OCI-LY7 (cell line): ENCODE data around the gene ARHGEF26. TPM values are rescaled to one million over a fixed set of nuclear protein-coding genes. Genes with fewer than 3 reads are reported as not detected.

Source experiments
- BruUV-seq: library from RNA; stranded (reverse); fragments of 400-500 nt; replicated peaks from 2 replicates; lab custom pipeline; 2021; lab: Mats Ljungman, UMichigan
- CTCF ChIA-PET: fragments of 300-600 bp; sonication (Branson Sonifier 250); formaldehyde crosslinking; loops from one replicate; lab custom pipeline; 2022; ENCODE audit warnings: antibody characterized with exemption; ENCODE audit not compliant: unreplicated experiment; lab: Charles Lee
- POLR2A ChIA-PET: fragments of 300-600 bp; sonication (Branson Sonifier 250); formaldehyde crosslinking; loops from one replicate; lab custom pipeline; 2022; ENCODE audit warnings: antibody characterized with exemption; lab: Charles Lee
- DNase-seq: peaks from one replicate; pipeline ENCODE4 v3.0.0-alpha.2; 2015; ENCODE audit warnings: low spot score
- H2AFZ ChIP-seq: fragments of 200-600 bp; sonication (generic), shearing (Covaris generic); 2 replicates; pipeline ENCODE4 v1.6.1; 2014; ENCODE audit warnings: mild to moderate bottlenecking, antibody characterized with exemption, low read length, moderate library complexity
- H3K27ac ChIP-seq: fragments of 200-600 bp; sonication (generic); 2 replicates; pipeline ENCODE4 v1.5.1; 2014; ENCODE audit warnings: mixed run types, low read depth, mild to moderate bottlenecking, moderate library complexity, low read length, inconsistent platforms; ENCODE audit not compliant: poor library complexity, severe bottlenecking
- H3K36me3 ChIP-seq: fragments of 200-600 bp; sonication (generic); 2 replicates; pipeline ENCODE4 v1.6.1; 2014; ENCODE audit warnings: mild to moderate bottlenecking, antibody characterized with exemption, low read length, moderate library complexity, mixed read lengths; ENCODE audit not compliant: insufficient read depth
- H3K4me1 ChIP-seq: fragments of 200-600 bp; sonication (generic); 2 replicates; pipeline ENCODE4 v1.5.1; 2014; ENCODE audit warnings: mild to moderate bottlenecking, low read length; ENCODE audit not compliant: insufficient read depth, poor library complexity, severe bottlenecking
- H3K4me2 ChIP-seq: fragments of 200-600 bp; sonication (generic); 2 replicates; pipeline ENCODE4 v1.6.1; 2014; ENCODE audit warnings: mild to moderate bottlenecking, low read length
- H3K4me3 ChIP-seq: fragments of 200-600 bp; sonication (generic); 2 replicates; pipeline ENCODE4 v1.5.1; 2014; ENCODE audit warnings: mild to moderate bottlenecking, low read depth, low read length; ENCODE audit not compliant: poor library complexity, severe bottlenecking
- H3K79me2 ChIP-seq: fragments of 200-600 bp; sonication (generic); 2 replicates; pipeline ENCODE4 v1.6.1; 2016; ENCODE audit warnings: low read depth, mild to moderate bottlenecking, low read length, moderate library complexity, mixed read lengths; ENCODE audit not compliant: insufficient read depth
- H3K9me2 ChIP-seq: fragments of 200-600 bp; sonication (generic); 2 replicates; pipeline ENCODE4 v1.6.1; 2016; ENCODE audit warnings: mild to moderate bottlenecking, low read length, mixed read lengths; ENCODE audit not compliant: insufficient read depth
- H3K9me3 ChIP-seq: fragments of 200-600 bp; sonication (generic); 2 replicates; pipeline ENCODE4 v1.6.1; 2014; ENCODE audit warnings: mild to moderate bottlenecking, mixed run types, low read length, mixed read lengths
- H4K20me1 ChIP-seq: fragments of 200-600 bp; sonication (generic); 2 replicates; pipeline ENCODE4 v1.6.1; 2014; ENCODE audit warnings: mild to moderate bottlenecking, antibody characterized with exemption, low read length, moderate library complexity, mixed read lengths; ENCODE audit not compliant: insufficient read depth
- CTCF ChIP-seq: fragments of 200-600 bp; sonication (generic); conservative IDR thresholded peaks from 2 replicates; pipeline ENCODE4 v1.5.1; 2014; ENCODE audit warnings: mild to moderate bottlenecking, antibody characterized with exemption, low read length, moderate library complexity, mixed read lengths
- EZH2phosphoT487 ChIP-seq: fragments of 200-600 bp; sonication (generic); IDR thresholded peaks from 2 replicates; pipeline ENCODE4 v1.6.1; 2018; ENCODE audit warnings: low read depth, borderline replicate concordance, mild to moderate bottlenecking, mixed run types, antibody characterized with exemption, low read length, moderate library complexity, mixed read lengths
- intact Hi-C: fragments of 100-400 bp; cut with micrococcal nuclease; formaldehyde crosslinking; loops from one replicate; pipeline ENCODE4 v1.10.0; 2022; ENCODE audit not compliant: unreplicated experiment
- total RNA-seq, 2 experiments: library from RNA; depleted of rRNA in 1 of 2; stranded (reverse); fragments of >200 nt in 1 of 2; shearing (Covaris generic) in 1 of 2; gene quantifications; 2 replicates each; pipeline ENCODE4 v1.2.3, GENCODE V29; 2014 to 2022

The ARHGEF26 gene
- total RNA-seq, 2 experiments from 2014 or later: 0.11 to 0.35 TPM

- CTCF ChIA-PET: no interaction called here
- no TSS peak for BruUV-seq
These were observed 180.4 kb downstream of the ARHGEF26 start for GRCh38 chr3:154301561-154301960.

GRCh38 chr3:154304116-154304786, 183.1 kb downstream of the ARHGEF26 start:
- DNase-seq: no peak
- no peak overlapping the region for H2AFZ ChIP-seq
- TF ChIP-seq CTCF: no peak
- no peak for TF ChIP-seq EZH2phosphoT487
- H3K4me2 ChIP-seq: no peak overlapping the region
- H3K4me1 ChIP-seq: no peaks in the 10 kb centered on the region
- H3K9me3 ChIP-seq: no peaks in the 10 kb centered on the region
- no peaks in the 10 kb centered on the region for H3K9me2 ChIP-seq
- peaks cover 100% of the 10 kb centered on the region for H3K36me3 ChIP-seq
- no peak overlapping the region for H3K4me3 ChIP-seq
- intact Hi-C loops: no loop called here
- H4K20me1 ChIP-seq: peaks cover 10% of the 10 kb centered on the region; the same call in 1 of the 2 replicates
- BruUV-seq: no TSS peak
- H3K27ac ChIP-seq: no peak overlapping the region
- CTCF ChIA-PET: no interaction called here
- peaks cover 20% of the 10 kb centered on the region; the same call in 1 of the 2 replicates for H3K79me2 ChIP-seq
- POLR2A ChIA-PET: interaction anchor here (0.5 to 2.2 kb wide), 5 partner anchors 9 to 1144 kb away, joined by 3 to 6 read pairs (median 3); no protein-coding TSS in a partner anchor

More at GRCh38 chr3:154301561-154301960, 180.4 kb downstream of the ARHGEF26 start:
- Histone ChIP-seq H3K4me2 (no peak overlapping the region), H3K4me1 (no peaks in the 10 kb centered on the region), H3K9me2 (no peaks in the 10 kb centered on the region), H3K4me3 (no peak overlapping the region), H3K27ac (no peak overlapping the region), H3K36me3 (peaks cover 95% of the 10 kb centered on the region), H4K20me1 (no peaks in the 10 kb centered on the region), H2AFZ (no peak overlapping the region), H3K79me2 (no peaks in the 10 kb centered on the region), H3K9me3 (no peaks in the 10 kb centered on the region)
- intact Hi-C loops: no loop called here
- no peak for DNase-seq
- POLR2A ChIA-PET: interaction anchor here (0.7 kb wide), 1 partner anchor 16 kb away, joined by 3 read pairs; no protein-coding TSS in a partner anchor
- TF ChIP-seq CTCF: 0 out of 2 replicates have a peak, but pooled peaks have one; percentile 39
- TF ChIP-seq EZH2phosphoT487: no peak

GRCh38 chr3:154304936-154305335, 183.7 kb downstream of the ARHGEF26 start:
- Histone ChIP-seq H2AFZ (no peak overlapping the region), H4K20me1 (peaks cover 10% of the 10 kb centered on the region; the same call in 1 of the 2 replicates), H3K9me3 (no peaks in the 10 kb centered on the region), H3K4me1 (no peaks in the 10 kb centered on the region), H3K79me2 (peaks cover 27% of the 10 kb centered on the region; the same call in 1 of the 2 replicates), H3K36me3 (peaks cover 100% of the 10 kb centered on the region), H3K9me2 (no peaks in the 10 kb centered on the region), H3K4me3 (no peak overlapping the region), H3K27ac (no peak overlapping the region), H3K4me2 (no peak overlapping the region)
- POLR2A ChIA-PET: interaction anchor here (0.5 to 2.2 kb wide), 3 partner anchors 8 to 19 kb away, joined by 3 to 6 read pairs (median 4); no protein-coding TSS in a partner anchor
- no TSS peak for BruUV-seq
- TF ChIP-seq EZH2phosphoT487 (no peak), CTCF (no peak)
- intact Hi-C loops: no loop called here
- CTCF ChIA-PET: no interaction called here
- DNase-seq: no peak
